Parathyroid adenoma (tissue), 2 donors: ENCODE results near the gene ASTN2.

ENCODE experiments used
- H2AFZ ChIP-seq: fragments of 300-600 bp; sonication (generic); one replicate; pipeline ENCODE4 v1.7.0; 2017; ENCODE audit warnings: antibody characterized with exemption, mild to moderate bottlenecking
- H3K27ac ChIP-seq: fragments of 300-600 bp; sonication (generic); one replicate; pipeline ENCODE4 v1.7.0; 2017
- H3K27me3 ChIP-seq: fragments of 300-600 bp; sonication (generic); one replicate; pipeline ENCODE4 v1.7.0; 2017; ENCODE audit warnings: low read length; ENCODE audit not compliant: control insufficient read depth, insufficient read depth
- H3K36me3 ChIP-seq: fragments of 300-600 bp; sonication (generic); one replicate; pipeline ENCODE4 v1.7.0; 2017; ENCODE audit warnings: low read length; ENCODE audit not compliant: control insufficient read depth, insufficient read depth
- H3K4me1 ChIP-seq: fragments of 300-600 bp; sonication (generic); one replicate; pipeline ENCODE4 v1.7.0; 2017; ENCODE audit warnings: control low read depth
- H3K4me2 ChIP-seq: fragments of 300-600 bp; sonication (generic); one replicate; pipeline ENCODE4 v1.7.0; 2017; ENCODE audit warnings: low read length
- H3K4me3 ChIP-seq: fragments of 300-600 bp; sonication (generic); one replicate; pipeline ENCODE4 v1.7.0; 2017; ENCODE audit warnings: low read depth, low read length
- H3K79me2 ChIP-seq: fragments of 300-600 bp; sonication (generic); one replicate; pipeline ENCODE4 v1.7.0; 2017; ENCODE audit warnings: control low read depth
- H3K9ac ChIP-seq: fragments of 300-600 bp; sonication (generic); one replicate; pipeline ENCODE4 v1.7.0; 2017; ENCODE audit warnings: mild to moderate bottlenecking
- H3K9me3 ChIP-seq: fragments of 300-600 bp; sonication (generic); one replicate; pipeline ENCODE4 v1.7.0; 2017; ENCODE audit warnings: low read length; ENCODE audit not compliant: control insufficient read depth
- TF ChIP-seq, protein P1 (sequence below): fragments of 300-600 bp; sonication (generic); IDR thresholded peaks from one replicate; pipeline ENCODE4 v1.7.0; 2017; ENCODE audit warnings: antibody characterized with exemption, mild to moderate bottlenecking
- donor health status: primary hyperparathyroidism.

Gene ASTN2

DNA sequence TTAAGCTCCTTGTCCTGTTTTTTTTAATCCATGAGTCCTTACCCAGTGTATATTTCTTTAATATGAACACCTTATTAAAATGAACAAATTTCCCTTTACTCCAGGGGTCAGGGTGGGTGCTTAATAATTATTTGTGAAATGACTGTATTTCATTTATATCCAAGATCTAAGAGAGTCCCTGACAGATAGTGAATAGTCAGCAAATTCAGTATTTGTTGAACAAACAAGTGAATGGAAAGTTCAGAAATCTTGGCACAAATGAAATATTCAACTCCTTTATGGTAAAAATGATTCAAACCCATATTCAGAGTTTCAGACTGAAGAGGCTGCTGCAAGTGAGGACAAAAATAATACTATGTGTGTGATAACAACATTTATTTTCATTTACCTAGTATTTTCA, 59.9 kb downstream of the ASTN2 start:
- Histone ChIP-seq H3K9me3 (no peaks in the 10 kb centered on the region), H3K9ac (no peak overlapping the region), H3K4me3 (no peak overlapping the region), H3K4me2 (no peak overlapping the region), H3K36me3 (no peaks in the 10 kb centered on the region), H2AFZ (no peak overlapping the region), H3K4me1 (no peaks in the 10 kb centered on the region), H3K27me3 (no peaks in the 10 kb centered on the region), H3K79me2 (no peaks in the 10 kb centered on the region), H3K27ac (no peak overlapping the region)
- TF ChIP-seq, protein P1, sequence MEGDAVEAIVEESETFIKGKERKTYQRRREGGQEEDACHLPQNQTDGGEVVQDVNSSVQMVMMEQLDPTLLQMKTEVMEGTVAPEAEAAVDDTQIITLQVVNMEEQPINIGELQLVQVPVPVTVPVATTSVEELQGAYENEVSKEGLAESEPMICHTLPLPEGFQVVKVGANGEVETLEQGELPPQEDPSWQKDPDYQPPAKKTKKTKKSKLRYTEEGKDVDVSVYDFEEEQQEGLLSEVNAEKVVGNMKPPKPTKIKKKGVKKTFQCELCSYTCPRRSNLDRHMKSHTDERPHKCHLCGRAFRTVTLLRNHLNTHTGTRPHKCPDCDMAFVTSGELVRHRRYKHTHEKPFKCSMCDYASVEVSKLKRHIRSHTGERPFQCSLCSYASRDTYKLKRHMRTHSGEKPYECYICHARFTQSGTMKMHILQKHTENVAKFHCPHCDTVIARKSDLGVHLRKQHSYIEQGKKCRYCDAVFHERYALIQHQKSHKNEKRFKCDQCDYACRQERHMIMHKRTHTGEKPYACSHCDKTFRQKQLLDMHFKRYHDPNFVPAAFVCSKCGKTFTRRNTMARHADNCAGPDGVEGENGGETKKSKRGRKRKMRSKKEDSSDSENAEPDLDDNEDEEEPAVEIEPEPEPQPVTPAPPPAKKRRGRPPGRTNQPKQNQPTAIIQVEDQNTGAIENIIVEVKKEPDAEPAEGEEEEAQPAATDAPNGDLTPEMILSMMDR, result no peak

DNA sequence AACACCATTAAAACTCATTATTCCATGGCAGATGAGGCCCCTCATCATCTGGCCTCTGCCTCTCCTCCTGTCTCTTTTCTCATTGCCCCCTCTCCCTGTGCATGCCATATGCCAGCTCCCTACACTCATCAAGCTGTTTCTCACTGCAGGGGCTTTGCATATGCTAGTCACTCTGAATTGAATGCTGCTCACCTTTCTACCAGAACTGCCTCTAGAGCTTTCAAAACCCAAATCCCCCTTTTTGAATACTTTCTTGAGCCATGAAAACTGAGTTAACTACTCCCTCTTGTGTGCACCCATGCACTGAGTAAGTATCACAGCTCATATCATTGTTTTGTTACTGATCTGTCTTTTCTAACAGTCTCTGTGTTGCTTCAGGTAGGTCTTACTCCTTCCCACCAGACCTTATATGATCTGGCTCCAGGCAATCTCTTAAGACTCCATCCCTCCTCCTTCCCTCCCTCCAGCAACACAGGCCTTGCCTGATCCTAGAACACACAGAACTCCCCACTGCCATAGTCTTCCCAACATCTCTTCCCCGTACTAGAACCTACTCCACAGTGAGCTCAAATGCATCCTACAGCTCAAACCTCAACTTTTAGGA, 60.5 kb downstream of the ASTN2 start:
- H3K27ac ChIP-seq, result no peak overlapping the region
- H3K4me2 ChIP-seq, result no peak overlapping the region
- H2AFZ ChIP-seq, result no peak overlapping the region
- H3K36me3 ChIP-seq, result no peaks in the 10 kb centered on the region
- no peaks in the 10 kb centered on the region for H3K9me3 ChIP-seq
- H3K79me2 ChIP-seq, result no peaks in the 10 kb centered on the region
- H3K27me3 ChIP-seq, result no peaks in the 10 kb centered on the region
- no peak overlapping the region for H3K9ac ChIP-seq
- H3K4me1 ChIP-seq, result no peaks in the 10 kb centered on the region
- TF ChIP-seq, protein P1, result no peak
- H3K4me3 ChIP-seq, result no peak overlapping the region

DNA sequence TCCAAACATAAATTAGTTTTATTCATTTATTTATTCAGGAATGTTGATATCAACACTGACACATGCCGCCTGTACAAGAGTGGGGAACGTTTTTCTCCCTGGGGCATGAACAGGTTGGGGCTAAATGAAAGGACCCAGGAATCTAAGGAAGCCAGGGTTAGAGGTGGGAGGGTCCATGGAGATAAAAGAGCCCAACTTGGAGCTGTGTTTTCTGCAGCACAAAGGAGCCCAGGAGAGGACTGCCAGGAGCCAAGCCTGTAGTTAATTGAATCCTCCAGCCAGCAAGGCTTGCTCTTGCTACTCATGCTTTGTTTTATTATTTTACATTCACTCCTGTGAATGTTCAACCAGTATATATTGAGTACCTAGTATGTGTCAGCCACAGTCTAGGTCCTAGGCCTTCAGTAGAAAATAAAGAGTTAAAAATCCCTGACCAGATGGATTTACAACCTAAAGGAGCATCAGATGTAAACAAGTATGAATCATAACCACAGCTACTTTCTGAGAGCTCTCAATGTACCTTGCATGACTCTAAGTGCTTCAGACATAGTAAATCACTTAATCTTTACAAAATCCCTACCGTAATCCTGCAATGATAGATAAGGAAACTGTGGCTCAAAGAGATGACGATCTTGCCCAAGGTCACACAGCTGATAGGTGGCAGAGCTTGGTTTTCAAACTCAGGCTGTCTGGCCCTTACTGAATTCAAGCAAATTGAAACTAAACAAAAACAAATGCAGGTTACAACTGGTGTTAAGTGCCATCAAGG, 69.8 kb downstream of the ASTN2 start:
- no peaks in the 10 kb centered on the region for H3K9me3 ChIP-seq
- no peak overlapping the region for H3K27ac ChIP-seq
- H2AFZ ChIP-seq, result no peak overlapping the region
- no peaks in the 10 kb centered on the region for H3K36me3 ChIP-seq
- H3K9ac ChIP-seq, result no peak overlapping the region
- H3K27me3 ChIP-seq, result no peaks in the 10 kb centered on the region
- H3K79me2 ChIP-seq, result no peaks in the 10 kb centered on the region
- no peak overlapping the region for H3K4me3 ChIP-seq
- TF ChIP-seq, protein P1, result no peak
- H3K4me1 ChIP-seq, result no peaks in the 10 kb centered on the region
- no peak overlapping the region for H3K4me2 ChIP-seq

- no peaks in the 10 kb centered on the region for H3K79me2 ChIP-seq
- H3K4me2 ChIP-seq, result no peak overlapping the region
- no peak overlapping the region for H3K27ac ChIP-seq
- TF ChIP-seq, protein P1, result no peak
- H3K4me1 ChIP-seq, result no peaks in the 10 kb centered on the region
- no peak overlapping the region for H3K9ac ChIP-seq
- H2AFZ ChIP-seq, result no peak overlapping the region
- no peaks in the 10 kb centered on the region for H3K9me3 ChIP-seq
- H3K27me3 ChIP-seq, result no peaks in the 10 kb centered on the region
- H3K4me3 ChIP-seq, result no peak overlapping the region
- H3K36me3 ChIP-seq, result no peaks in the 10 kb centered on the region
These were observed 71.4 kb downstream of the ASTN2 start for GRCh38 chr9:117343427-117343826.

GRCh38 chr9:117341151-117341550, 73.7 kb downstream of the ASTN2 start:
- Histone ChIP-seq H3K4me2 (no peak overlapping the region), H3K4me1 (no peaks in the 10 kb centered on the region), H3K9ac (no peak overlapping the region), H3K36me3 (no peaks in the 10 kb centered on the region), H3K9me3 (no peaks in the 10 kb centered on the region), H3K27me3 (no peaks in the 10 kb centered on the region), H3K27ac (no peak overlapping the region), H3K79me2 (no peaks in the 10 kb centered on the region), H3K4me3 (no peak overlapping the region), H2AFZ (no peak overlapping the region)
- TF ChIP-seq, protein P1, result no peak
